GM23338 (cell line): ENCODE measurements around the gene MEGF11. TPM values are rescaled to one million over a fixed set of nuclear protein-coding genes. Genes with fewer than 3 reads are reported as not detected.

Source experiments
- ATAC-seq: fragments of 200-7000 bp; cut with Tn5 transposase; 3 replicates; pipeline ENCODE4 v1.9.1; 2020
- DNase-seq: peaks from one replicate; pipeline ENCODE4 v3.0.0-alpha.2; 2015; ENCODE audit warnings: low spot score
- H2AFZ ChIP-seq: fragments of 200-600 bp; sonication (generic); 2 replicates; pipeline ENCODE4 v1.8.0; 2016; ENCODE audit warnings: antibody characterized with exemption, mild to moderate bottlenecking, moderate library complexity
- H3F3A ChIP-seq: fragments of 200-600 bp; sonication (generic); replicated peaks from 2 replicates; pipeline ENCODE4 v1.8.0; 2017; ENCODE audit warnings: antibody characterized with exemption, mixed run types, low read depth
- H3K27ac ChIP-seq: fragments of 200-600 bp; sonication (generic); 2 replicates; pipeline ENCODE4 v1.6.1; 2016; ENCODE audit warnings: low read depth
- H3K27me3 ChIP-seq: fragments of 200-600 bp; sonication (generic); 2 replicates; pipeline ENCODE4 v1.8.0; 2016; ENCODE audit warnings: mild to moderate bottlenecking, mixed run types, moderate library complexity; ENCODE audit not compliant: insufficient read depth
- H3K36me3 ChIP-seq: fragments of 200-600 bp; sonication (generic); 2 replicates; pipeline ENCODE4 v1.8.0; 2016; ENCODE audit warnings: mild to moderate bottlenecking; ENCODE audit not compliant: insufficient read depth
- H3K4me1 ChIP-seq: fragments of 200-600 bp; sonication (generic); 2 replicates; pipeline ENCODE4 v1.8.0; 2016; ENCODE audit warnings: mild to moderate bottlenecking, moderate library complexity; ENCODE audit not compliant: insufficient read depth
- H3K4me2 ChIP-seq: fragments of 200-600 bp; sonication (generic); 2 replicates; pipeline ENCODE4 v1.7.1; 2017; ENCODE audit warnings: mixed run types
- H3K4me3 ChIP-seq: fragments of 200-600 bp; sonication (generic); 2 replicates; pipeline ENCODE4 v1.6.1; 2016; ENCODE audit warnings: mixed run types
- H3K79me2 ChIP-seq: fragments of 200-600 bp; sonication (generic); replicated peaks from 2 replicates; pipeline ENCODE4 v1.8.0; 2017; ENCODE audit warnings: mild to moderate bottlenecking; ENCODE audit not compliant: insufficient read depth
- H3K9me2 ChIP-seq: fragments of 200-600 bp; sonication (generic); 2 replicates; pipeline ENCODE4 v1.8.0; 2017; ENCODE audit not compliant: insufficient read depth
- H4K20me1 ChIP-seq: fragments of 200-600 bp; sonication (generic); replicated peaks from 2 replicates; pipeline ENCODE4 v1.8.0; 2017; ENCODE audit warnings: mild to moderate bottlenecking; ENCODE audit not compliant: insufficient read depth
- H3K27ac Mint-ChIP-seq: 2 replicates; pipeline ENCODE4 v1.8.0; 2020; ENCODE audit warnings: inconsistent platforms, mild to moderate bottlenecking, moderate library complexity, mixed read lengths
- H3K27me3 Mint-ChIP-seq: 3 replicates; pipeline ENCODE4 v1.8.0; 2022; ENCODE audit warnings: low read depth, mild to moderate bottlenecking, moderate library complexity, mixed read lengths, inconsistent platforms; ENCODE audit not compliant: insufficient read depth, poor library complexity
- H3K36me3 Mint-ChIP-seq: 3 replicates; pipeline ENCODE4 v1.8.0; 2021; ENCODE audit warnings: low read depth, mild to moderate bottlenecking, inconsistent platforms, moderate library complexity, mixed read lengths
- H3K4me1 Mint-ChIP-seq: 3 replicates; pipeline ENCODE4 v1.8.0; 2020; ENCODE audit warnings: mild to moderate bottlenecking, inconsistent platforms, mixed read lengths
- H3K4me3 Mint-ChIP-seq: 3 replicates; pipeline ENCODE4 v1.8.0; 2021; ENCODE audit warnings: moderate library complexity, mild to moderate bottlenecking, inconsistent platforms, mixed read lengths
- H3K9me3 Mint-ChIP-seq: 3 replicates; pipeline ENCODE4 v1.8.0; 2020; ENCODE audit warnings: moderate library complexity, mild to moderate bottlenecking, inconsistent platforms, mixed read lengths
- CREB1 ChIP-seq: fragments of 250-450 bp; sonication (Bioruptor Pico); IDR thresholded peaks from 2 replicates; pipeline ENCODE4 v1.5.0; 2020; ENCODE audit warnings: low read depth, mild to moderate bottlenecking, moderate library complexity
- CTCF ChIP-seq, 2 experiments: fragments of 200-600 bp in 1 of 2; sonication (generic) in 1 of 2; conservative IDR thresholded peaks; 2 replicates each; pipeline versions ENCODE4 v1.5.1 to v1.6.1; 2016 to 2017; ENCODE audit warnings: antibody characterized with exemption in 2 of 2, low read depth in 2 of 2, mild to moderate bottlenecking in 2 of 2, moderate library complexity in 1 of 2
- ETS1 ChIP-seq: IDR thresholded peaks from 2 replicates; pipeline ENCODE4 v1.6.1; 2016; ENCODE audit warnings: antibody characterized with exemption
- EZH2 ChIP-seq: fragments of 200-600 bp; sonication (generic); IDR thresholded peaks from one replicate; pipeline ENCODE4 v1.8.0; 2017; ENCODE audit warnings: antibody characterized with exemption, mild to moderate bottlenecking, low read depth; ENCODE audit not compliant: unreplicated experiment
- EZH2phosphoT487 ChIP-seq: fragments of 200-600 bp; sonication (generic); IDR thresholded peaks from one replicate; pipeline ENCODE4 v1.8.1; 2018; ENCODE audit warnings: antibody characterized with exemption; ENCODE audit not compliant: unreplicated experiment
- JUNB ChIP-seq: IDR thresholded peaks from one replicate; pipeline ENCODE4 v1.6.1; 2016; ENCODE audit warnings: antibody characterized with exemption; ENCODE audit not compliant: unreplicated experiment
- NANOG ChIP-seq: IDR thresholded peaks from 2 replicates; pipeline ENCODE4 v1.6.1; 2016; ENCODE audit warnings: antibody characterized with exemption, borderline replicate concordance
- POLR2AphosphoS5 ChIP-seq: IDR thresholded peaks from 2 replicates; pipeline ENCODE4 v1.6.1; 2016; ENCODE audit warnings: antibody characterized with exemption, low read depth
- REST ChIP-seq: IDR thresholded peaks from one replicate; pipeline ENCODE4 v1.6.1; 2018; ENCODE audit warnings: antibody characterized with exemption; ENCODE audit not compliant: unreplicated experiment
- STAT1 ChIP-seq: IDR thresholded peaks from one replicate; pipeline ENCODE4 v1.6.1; 2016; ENCODE audit warnings: antibody characterized with exemption; ENCODE audit not compliant: unreplicated experiment
- ZNF114 ChIP-seq: fragments of 250-450 bp; sonication (Bioruptor Pico); IDR thresholded peaks from 2 replicates; pipeline ENCODE4 v1.5.0; 2020; ENCODE audit warnings: mild to moderate bottlenecking, moderate library complexity
- ZNF331 ChIP-seq: fragments of 250-450 bp; sonication (Bioruptor Pico); IDR thresholded peaks from 2 replicates; pipeline ENCODE4 v1.5.0; 2020; ENCODE audit warnings: low read depth, mild to moderate bottlenecking, moderate library complexity
- ZNF462 ChIP-seq: fragments of 250-450 bp; sonication (Bioruptor Pico); IDR thresholded peaks from 2 replicates; pipeline ENCODE4 v1.5.0; 2020; ENCODE audit warnings: mild to moderate bottlenecking, moderate library complexity
- polyA plus RNA-seq: library from polyadenylated mRNA; unstranded; fragments of >200 nt; fragmentation: Nextera tagmentation; extraction: Ambion mirVana; gene quantifications from 2 replicates; pipeline ENCODE4 v1.2.1, GENCODE V29; 2016
- total RNA-seq: library from RNA; depleted of rRNA; stranded (reverse); fragments of >200 nt; shearing (Covaris generic); gene quantifications from 2 replicates; pipeline ENCODE4 v1.2.3, GENCODE V29; 2014

Gene MEGF11
- total and polyA plus RNA-seq, 2 experiments from 2014 or later: 1.3 to 1.9 TPM

GRCh38 chr15:66133247-66133885, 120.2 kb downstream of the MEGF11 start:
- Histone ChIP-seq H3K79me2 (no peaks in the 10 kb centered on the region), H3K4me2 (no peak overlapping the region), H4K20me1 (no peaks in the 10 kb centered on the region), H3F3A (no peaks in the 10 kb centered on the region), H3K4me3 (no peak overlapping the region), H3K36me3 (no peaks in the 10 kb centered on the region), H3K27ac (no peak overlapping the region), H3K9me2 (no peaks in the 10 kb centered on the region), H2AFZ (no peak overlapping the region), H3K27me3 (no peaks in the 10 kb centered on the region), H3K4me1 (no peaks in the 10 kb centered on the region)
- no peaks in the 10 kb centered on the region for H3K36me3 Mint-ChIP-seq
- peaks cover 3% of the 10 kb centered on the region for H3K27me3 Mint-ChIP-seq
- ATAC-seq (no peak; the same call in 2 of the 3 replicates), DNase-seq (no peak)
- no peak for TF ChIP-seq ZNF114 (CRISPR knock-in tag)
- TF ChIP-seq ETS1: no peak
- TF ChIP-seq CTCF (conservative IDR thresholded peaks at IDR 0.05; ENCODE audit: low read depth in 2 of 2): no peak
- TF ChIP-seq POLR2AphosphoS5: no peak
- no peak for TF ChIP-seq ZNF462 (CRISPR knock-in tag)
- no peak for TF ChIP-seq EZH2
- TF ChIP-seq ZNF331 (CRISPR knock-in tag): no peak
- TF ChIP-seq STAT1: no peak
- TF ChIP-seq REST: no peak
- no peak for TF ChIP-seq CREB1 (CRISPR knock-in tag)
- no peak for TF ChIP-seq JUNB
- no peak for TF ChIP-seq NANOG
- no peak for TF ChIP-seq EZH2phosphoT487
- H3K4me3 Mint-ChIP-seq: no peak overlapping the region
- H3K4me1 Mint-ChIP-seq: peaks cover 15% of the 10 kb centered on the region
- no peak overlapping the region for H3K27ac Mint-ChIP-seq
- H3K9me3 Mint-ChIP-seq: no peaks in the 10 kb centered on the region; the same call in 2 of the 3 replicates
